Keratinocyte (primary cell): ENCODE measurements around the gene INO80.

Experiments used
- CTCF ChIP-seq, 3 experiments: IDR thresholded peaks in 1 of 3; conservative IDR thresholded peaks in 1 of 3; optimal IDR thresholded peaks in 1 of 3; 2 replicates in 2 of 3; 3 replicates in 1 of 3; pipeline versions ENCODE3 to v1.5.1; 2011; ENCODE audit warnings: low read length in 3 of 3, mild to moderate bottlenecking in 3 of 3, moderate library complexity in 2 of 3, control low read depth in 1 of 3, inconsistent platforms in 1 of 3; ENCODE audit not compliant: insufficient read depth in 2 of 3; ENCODE audit errors: extremely low read depth in 1 of 3
- EZH2 ChIP-seq: IDR thresholded peaks from one replicate; pipeline ENCODE4 v1.6.1; 2012; ENCODE audit warnings: inconsistent platforms, mild to moderate bottlenecking, low read length, moderate library complexity

DNA sequence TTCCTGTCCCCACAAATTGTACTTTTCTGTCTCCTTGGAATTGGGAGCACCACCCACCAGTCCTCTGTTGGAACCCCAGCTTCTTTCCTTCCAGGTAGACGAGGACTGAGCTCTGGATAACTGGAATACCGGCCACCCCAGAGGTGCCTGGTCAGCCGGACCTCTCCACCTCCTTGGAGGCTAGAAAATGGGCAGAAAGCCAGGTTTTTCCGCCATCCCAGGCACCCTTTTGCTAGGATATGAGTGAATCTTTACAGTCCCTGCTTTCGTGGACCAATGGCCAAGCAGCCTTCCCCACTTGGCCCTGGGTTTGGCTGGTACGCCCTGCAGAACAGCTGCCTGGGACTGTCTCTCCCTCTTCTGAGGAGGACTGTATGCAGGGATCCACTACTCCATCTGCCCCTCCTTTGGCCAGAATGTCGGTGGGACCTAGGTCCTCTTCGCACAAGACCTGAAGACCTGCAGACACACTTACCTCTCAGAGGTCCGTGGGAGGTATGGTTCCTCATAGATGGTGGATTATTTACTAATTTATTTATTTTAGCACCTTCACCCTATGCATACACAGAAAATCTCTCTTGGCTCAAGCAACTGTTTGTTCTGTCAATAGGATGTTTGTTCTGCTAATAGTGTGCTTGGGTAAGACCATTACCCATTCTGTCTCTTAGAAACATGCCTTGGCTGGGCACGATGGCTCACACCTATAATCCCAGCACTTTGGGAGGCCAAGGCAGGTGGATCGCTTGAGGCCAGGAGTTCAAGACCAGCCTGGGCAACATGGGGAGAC, 171.4 kb downstream of the INO80 start:
- TF ChIP-seq CTCF (optimal IDR thresholded peaks at IDR 0.05 in 1 of 3, IDR thresholded peaks at IDR 0.05 in 1 of 3, conservative IDR thresholded peaks at IDR 0.05 in 1 of 3; ENCODE audit: extremely low read depth in 1 of 3, insufficient read depth in 2 of 3, low read length in 3 of 3) (no peak), EZH2 (no peak)
